ACHN (cell line): ENCODE data around the gene MAGI2.

Experiments used
- DNase-seq: peaks from one replicate; pipeline ENCODE4 v3.0.0-alpha.2; 2015
- in situ Hi-C: cut with HindIII; loops from 2 replicates; pipeline ENCODE4 v1.10.0; 2017; ENCODE audit warnings: low sequenced_read_pairs, low pct_ligation_motif_present, low pct_unique_long_range_greater_than_20kb

The MAGI2 gene

GRCh38 chr7:78427209-78427608 is 1026.3 kb downstream of the MAGI2 start:
- in situ Hi-C loops = no loop called here

GRCh38 chr7:78420001-78420400 is 1033.5 kb downstream of the MAGI2 start:
- no peak for DNase-seq
- in situ Hi-C loops = no loop called here

More at GRCh38 chr7:78427209-78427608, 1026.3 kb downstream of the MAGI2 start:
- peak; percentile 12 for DNase-seq

- in situ Hi-C loops = no loop called here
- no peak for DNase-seq
These were observed 1036.2 kb downstream of the MAGI2 start for GRCh38 chr7:78417180-78417853.

DNA sequence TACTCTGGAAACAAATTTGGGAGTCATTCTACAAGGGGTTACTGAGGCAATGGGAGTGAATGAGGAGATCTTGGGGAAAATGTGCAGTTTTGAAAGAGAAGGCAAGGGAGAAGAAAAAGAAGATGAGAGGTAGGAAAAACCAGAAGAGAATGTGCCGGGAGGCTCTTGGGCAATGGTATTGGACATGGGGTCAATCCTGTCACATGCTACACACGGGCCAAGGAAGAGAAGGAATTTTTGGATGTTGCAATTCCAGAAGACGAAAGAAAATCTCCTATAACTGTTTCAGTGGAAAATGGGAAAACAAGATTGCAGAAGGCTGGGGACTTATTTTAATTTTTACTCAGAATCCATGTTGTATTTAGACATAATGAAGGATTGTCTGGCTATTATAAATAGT is 1039.9 kb downstream of the MAGI2 start:
- DNase-seq = no peak
- in situ Hi-C loops = no loop called here

GRCh38 chr7:78412216-78412858 is 1041.1 kb downstream of the MAGI2 start:
- in situ Hi-C loops = no loop called here
- DNase-seq = no peak

- no peak for DNase-seq
- in situ Hi-C loops = no loop called here
These were observed 1046.4 kb downstream of the MAGI2 start for GRCh38 chr7:78407031-78407430.

DNA sequence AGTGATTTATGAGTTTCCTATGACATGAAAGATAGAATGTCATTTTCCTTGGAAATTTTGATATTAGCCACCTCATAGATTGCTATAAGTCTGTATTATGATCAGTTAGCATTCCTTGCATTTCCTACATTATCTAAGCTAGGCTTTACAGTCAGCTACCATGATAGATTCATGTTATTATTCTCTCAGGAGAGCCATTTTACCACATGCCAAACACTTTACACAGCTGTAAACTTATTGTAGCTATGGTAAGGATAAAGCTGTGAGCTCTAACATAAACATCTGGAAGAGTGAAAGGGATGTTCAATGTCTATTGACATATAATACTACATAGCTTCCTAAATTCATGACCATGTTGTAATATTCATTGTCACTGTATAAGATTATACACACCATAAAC is 1046.9 kb downstream of the MAGI2 start:
- in situ Hi-C loops = no loop called here
- no peak for DNase-seq

DNA sequence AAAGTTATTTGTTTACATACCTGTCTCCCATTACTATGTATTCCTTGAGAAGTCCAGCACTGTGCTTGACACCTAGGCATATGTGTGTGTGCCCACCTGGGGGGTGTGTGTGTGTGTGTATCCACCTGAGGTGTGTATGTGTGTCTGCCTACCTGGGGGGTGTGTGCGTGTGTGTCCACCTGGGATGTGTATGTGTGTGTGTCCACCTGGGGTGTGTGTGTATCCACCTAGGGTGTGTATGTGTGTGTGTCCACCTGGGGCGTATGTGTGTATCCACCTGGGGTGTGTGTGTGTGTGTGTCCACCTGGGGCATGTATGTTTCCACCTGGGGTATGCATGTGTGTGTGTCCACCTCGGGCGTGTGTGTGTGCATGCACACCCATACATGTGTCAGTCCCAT is 1051.4 kb downstream of the MAGI2 start:
- no peak for DNase-seq
- in situ Hi-C loops = no loop called here

DNA sequence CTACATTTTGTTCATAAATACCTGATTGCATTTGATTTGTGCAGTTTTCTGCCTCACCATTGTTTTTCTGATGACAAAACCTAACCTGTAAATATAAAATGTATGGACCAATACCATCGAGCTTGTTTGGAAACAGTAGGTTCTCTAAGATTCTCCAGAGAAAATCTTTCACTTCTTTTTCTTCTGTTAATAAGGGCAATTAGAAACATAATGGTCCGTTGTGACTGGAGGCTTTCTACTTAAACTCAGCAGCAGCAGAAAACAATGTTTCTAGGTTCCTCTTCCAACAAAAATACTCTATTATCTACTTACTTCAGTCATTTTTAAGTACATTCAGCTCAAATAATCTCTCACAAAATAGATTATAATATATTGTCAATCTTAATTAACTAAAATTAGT is 1053.4 kb downstream of the MAGI2 start:
- in situ Hi-C loops = no loop called here
- DNase-seq = no peak

GRCh38 chr7:78399033-78399769 is 1054.3 kb downstream of the MAGI2 start:
- no peak for DNase-seq

DNA sequence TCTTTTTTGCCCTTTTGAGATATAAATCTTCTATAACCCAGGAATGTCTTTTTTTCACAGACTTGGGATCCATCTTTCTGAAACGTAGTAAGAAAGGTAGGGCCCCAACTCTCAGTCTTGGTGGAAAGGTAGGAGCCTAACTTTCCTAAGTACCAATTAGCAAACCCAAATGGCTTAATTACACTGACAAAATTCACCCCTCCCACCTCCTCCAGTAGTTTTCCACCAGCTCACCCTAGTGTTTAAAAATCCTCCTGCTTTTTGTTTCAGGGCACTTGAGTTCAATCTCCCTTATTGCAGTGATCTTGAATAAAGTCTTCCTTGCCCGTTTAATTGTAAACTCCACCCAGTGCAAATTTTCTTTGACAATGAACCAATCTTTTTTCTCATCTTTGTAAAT is 1054.9 kb downstream of the MAGI2 start:
- in situ Hi-C loops = no loop called here
- DNase-seq = no peak

More at GRCh38 chr7:78399033-78399769, 1054.3 kb downstream of the MAGI2 start:
- in situ Hi-C loops = no loop called here

DNA sequence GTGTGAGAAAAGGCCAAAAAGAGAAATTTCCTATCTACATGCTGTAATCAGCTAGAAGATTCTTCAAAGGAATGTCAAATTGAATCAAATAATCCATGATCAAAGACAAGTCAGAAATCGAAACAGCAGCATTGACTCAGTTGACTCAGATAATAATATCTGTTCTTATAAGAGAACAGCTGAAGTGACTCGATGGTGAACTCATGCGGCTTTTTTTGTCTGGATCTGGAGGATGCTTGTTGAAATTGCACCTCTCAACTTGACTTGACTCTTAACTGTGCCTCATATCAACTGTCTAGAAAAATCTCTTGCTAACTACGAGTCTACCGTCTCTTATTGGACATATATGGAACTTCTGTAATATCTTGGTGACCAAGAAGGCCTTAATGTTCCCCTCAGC is 1055.4 kb downstream of the MAGI2 start:
- in situ Hi-C loops = no loop called here
- no peak for DNase-seq

DNA sequence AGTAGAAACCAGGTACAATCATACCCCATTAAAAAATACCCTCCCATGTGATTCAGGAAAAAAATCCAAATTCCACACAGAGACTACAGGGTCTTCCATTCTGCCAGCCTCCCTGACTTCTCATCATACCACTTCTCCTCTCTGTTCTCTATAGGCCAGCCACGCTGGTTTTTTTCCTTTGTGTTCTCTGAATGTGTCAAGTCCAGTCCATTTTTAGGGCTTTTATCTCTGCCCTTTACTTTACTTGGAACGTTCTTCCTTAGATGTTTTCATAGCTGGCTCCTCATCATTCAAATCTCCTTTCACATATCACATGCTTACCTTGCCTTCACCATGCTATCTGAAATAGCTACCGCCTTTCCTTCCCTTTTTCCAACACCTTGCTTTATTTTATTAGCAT is 1057.3 kb downstream of the MAGI2 start:
- no peak for DNase-seq
- in situ Hi-C loops = no loop called here

GRCh38 chr7:78395298-78396036 is 1058.0 kb downstream of the MAGI2 start:
- in situ Hi-C loops = no loop called here
- no peak for DNase-seq

DNA sequence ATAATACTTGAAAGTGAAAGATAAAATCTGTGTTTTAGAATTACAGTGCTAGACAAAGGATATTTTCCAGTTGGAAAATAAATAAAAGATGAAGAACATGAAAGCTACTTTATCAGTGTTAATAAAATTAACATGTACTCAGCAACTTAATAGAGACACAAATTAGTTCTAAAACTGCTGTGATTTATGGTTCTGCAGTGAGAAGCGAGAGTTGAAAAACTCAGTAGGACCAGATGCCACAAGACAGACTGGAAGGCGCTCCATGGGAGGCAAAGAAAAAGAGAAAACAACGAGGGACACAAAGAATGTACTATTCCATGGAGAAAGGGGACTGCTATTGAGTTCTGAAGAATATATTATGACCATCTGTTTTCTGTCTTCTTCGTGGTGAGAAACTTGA is 1064.4 kb downstream of the MAGI2 start:
- no peak for DNase-seq
- in situ Hi-C loops = no loop called here

- in situ Hi-C loops = no loop called here
- no peak for DNase-seq
These were observed 1066.9 kb downstream of the MAGI2 start for GRCh38 chr7:78386520-78386919.

DNA sequence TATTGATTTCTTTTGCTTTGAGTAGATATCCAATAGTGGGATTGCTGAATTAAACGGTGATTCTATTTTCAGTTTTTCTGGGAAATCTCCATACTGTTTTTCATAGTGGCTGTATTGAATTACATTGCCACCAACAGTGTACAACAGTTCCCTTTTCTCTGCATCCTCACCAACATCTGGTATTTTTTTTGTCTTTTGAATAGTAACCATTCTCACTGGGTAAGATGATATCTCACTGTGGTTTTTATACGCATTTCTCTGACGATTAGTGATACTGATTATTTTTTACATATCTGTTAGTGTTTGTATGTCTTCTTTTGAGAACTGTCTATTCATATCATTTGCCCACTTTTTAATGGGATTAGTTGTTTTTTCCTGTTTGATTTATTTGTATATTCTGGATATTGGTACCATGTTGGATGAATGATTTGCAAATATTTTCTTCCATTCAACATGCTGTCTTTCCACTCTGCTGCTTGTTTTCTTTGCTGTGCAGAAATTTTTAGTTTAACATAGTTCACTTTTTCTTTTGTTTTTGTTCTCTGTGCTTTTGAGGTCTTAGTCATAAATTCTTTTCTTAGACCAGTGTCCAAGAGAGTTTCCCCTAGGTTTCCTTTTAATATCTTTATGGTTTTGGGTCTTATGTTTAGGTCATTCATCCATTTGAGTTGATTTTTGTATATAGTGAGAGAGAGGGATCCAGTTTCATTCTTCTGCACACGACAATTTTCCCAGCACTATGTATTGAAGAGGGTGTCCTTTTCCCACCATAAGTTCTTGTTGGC is 1070.2 kb downstream of the MAGI2 start:
- DNase-seq = no peak
- in situ Hi-C loops = no loop called here

DNA sequence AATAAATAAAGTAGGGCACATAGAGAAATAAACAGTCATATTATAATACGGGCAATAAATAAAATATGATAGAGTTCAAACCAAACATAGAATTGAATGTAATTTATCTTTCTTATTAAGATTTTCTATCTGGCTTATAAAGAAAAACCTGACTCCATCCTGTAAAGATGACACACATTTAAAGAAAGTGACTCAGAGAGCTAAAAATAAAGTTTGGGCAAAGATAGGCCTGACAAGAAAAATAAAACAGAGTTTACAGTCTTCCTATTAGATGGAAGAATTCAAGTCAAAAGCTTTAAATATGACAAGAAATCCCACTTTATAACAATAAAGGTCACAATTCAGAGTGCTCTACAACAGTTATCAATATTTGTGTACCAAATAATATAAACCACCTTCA is 1074.3 kb downstream of the MAGI2 start:
- no peak for DNase-seq
- in situ Hi-C loops = no loop called here
